ENCODE results near the gene CFAP141. TPM values are rescaled to one million over a fixed set of nuclear protein-coding genes. Genes with fewer than 3 reads are reported as not detected.

CFAP141 gene
- polyA plus RNA-seq, 1 donor from 2014 or later = not detected

DNA sequence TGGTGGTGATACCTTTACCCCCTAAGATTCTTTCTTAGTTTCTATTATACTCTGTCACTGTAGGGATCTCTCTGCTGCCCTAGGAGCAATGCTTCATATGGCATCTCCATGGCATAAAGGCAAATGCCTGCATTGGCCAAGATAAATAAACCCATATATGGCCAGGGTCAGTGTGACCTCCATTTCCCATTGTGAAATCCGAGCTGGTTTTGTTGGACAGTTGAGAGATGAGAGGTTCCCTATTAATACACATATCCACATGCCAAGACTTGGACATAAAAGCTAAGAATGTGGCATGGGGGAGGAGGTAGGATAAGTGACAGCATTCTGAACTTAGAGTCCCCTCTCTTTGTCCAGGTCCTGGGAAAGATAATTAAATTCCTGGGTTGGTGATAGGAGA is 15.6 kb downstream of the CFAP141 start:
- Mint-ChIP-seq H3K9me3 (no peaks in the 10 kb centered on the region), H3K27me3 (peaks cover 14% of the 10 kb centered on the region), H3K4me3 (no peak overlapping the region), H3K36me3 (no peaks in the 10 kb centered on the region), H3K27ac (no peak overlapping the region), H3K4me1 (peaks cover 0 to 2% (median 0%) of the 10 kb centered on the region in 3 donors)

GRCh38 chr1:154186852-154187501 is 19.2 kb downstream of the CFAP141 start:
- peaks cover 5% of the 10 kb centered on the region for H3K27me3 Mint-ChIP-seq
- H3K9me3 Mint-ChIP-seq = no peaks in the 10 kb centered on the region
- H3K27ac Mint-ChIP-seq = peak overlapping the region in 1 of 3 donors; percentile 41
- peak overlapping the region in 1 of 4 donors; percentile 45 for H3K4me3 Mint-ChIP-seq
- peaks cover 2 to 6% (median 3%) of the 10 kb centered on the region in 3 donors for H3K4me1 Mint-ChIP-seq
- H3K36me3 Mint-ChIP-seq = no peaks in the 10 kb centered on the region

GRCh38 chr1:154186177-154186576 is 20.0 kb downstream of the CFAP141 start:
- H3K9me3 Mint-ChIP-seq = no peaks in the 10 kb centered on the region
- no peaks in the 10 kb centered on the region for H3K36me3 Mint-ChIP-seq
- H3K4me1 Mint-ChIP-seq = peaks cover 8 to 12% (median 9%) of the 10 kb centered on the region in 3 donors
- peak overlapping the region in 1 of 4 donors; percentile 45 for H3K4me3 Mint-ChIP-seq
- H3K27me3 Mint-ChIP-seq = peaks cover 3% of the 10 kb centered on the region
- peak overlapping the region in 1 of 3 donors; percentile 41 for H3K27ac Mint-ChIP-seq

DNA sequence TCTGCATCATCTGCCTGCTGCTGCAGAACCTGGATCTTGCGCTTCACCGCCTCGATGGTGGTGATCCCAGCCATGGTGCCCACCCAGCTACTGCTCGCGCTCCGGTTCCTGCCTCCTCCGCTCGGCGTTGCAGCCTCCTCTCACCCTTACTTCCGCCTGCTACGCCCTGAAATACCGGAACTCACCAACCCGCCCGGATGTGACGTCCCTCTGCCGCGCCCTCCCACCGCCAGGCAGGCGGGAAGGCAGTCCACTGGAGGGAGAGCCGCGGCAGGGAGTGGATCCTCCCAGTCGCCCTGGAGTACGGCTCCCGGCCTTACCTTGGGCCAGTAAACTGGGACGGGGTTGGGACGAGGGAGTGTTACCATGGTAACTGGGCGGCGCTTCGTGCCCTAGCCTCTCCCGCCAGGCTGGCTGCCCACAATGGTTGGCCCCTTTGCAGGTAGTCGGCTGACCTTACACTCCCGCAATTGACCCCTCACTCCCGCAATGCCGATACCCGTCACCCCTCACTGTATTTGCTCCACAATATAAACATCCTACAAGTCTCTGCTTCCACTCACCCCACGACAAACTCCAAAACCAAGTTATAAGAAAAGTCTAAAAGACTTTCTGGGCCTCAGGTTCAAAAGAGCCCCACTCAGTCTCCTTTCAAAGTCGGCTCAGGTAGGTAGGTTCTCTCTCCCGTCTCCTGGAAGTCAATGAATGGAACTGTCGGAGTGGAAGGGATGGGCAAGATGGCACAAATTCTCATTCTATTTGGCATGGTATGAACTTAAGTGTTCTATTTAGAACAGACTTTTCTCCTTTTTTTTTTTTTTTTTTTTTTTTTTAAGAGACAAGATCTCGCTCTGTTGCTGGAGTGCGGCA is 22.9 kb downstream of the CFAP141 start:
- peaks cover 29 to 38% (median 32%) of the 10 kb centered on the region in 3 donors for H3K4me1 Mint-ChIP-seq
- no peaks in the 10 kb centered on the region for H3K9me3 Mint-ChIP-seq
- peak overlapping the region; percentile 92 to 100 (median 100) for H3K4me3 Mint-ChIP-seq
- peak overlapping the region; percentile 93 to 98 (median 98) for H3K27ac Mint-ChIP-seq
- no peaks in the 10 kb centered on the region for H3K36me3 Mint-ChIP-seq
- peaks cover 3% of the 10 kb centered on the region for H3K27me3 Mint-ChIP-seq

- H3K36me3 Mint-ChIP-seq = no peaks in the 10 kb centered on the region
- no peaks in the 10 kb centered on the region for H3K27me3 Mint-ChIP-seq
- peak overlapping the region; percentile 93 to 98 (median 98) for H3K27ac Mint-ChIP-seq
- peaks cover 37 to 46% (median 39%) of the 10 kb centered on the region in 3 donors for H3K4me1 Mint-ChIP-seq
- H3K9me3 Mint-ChIP-seq = no peaks in the 10 kb centered on the region
- H3K4me3 Mint-ChIP-seq = peak overlapping the region; percentile 92 to 100 (median 100)
Measured at GRCh38 chr1:154182344-154183045, 23.6 kb downstream of the CFAP141 start.

- peaks cover 43 to 52% (median 45%) of the 10 kb centered on the region in 3 donors for H3K4me1 Mint-ChIP-seq
- H3K36me3 Mint-ChIP-seq = no peaks in the 10 kb centered on the region
- H3K27me3 Mint-ChIP-seq = no peaks in the 10 kb centered on the region
- no peaks in the 10 kb centered on the region for H3K9me3 Mint-ChIP-seq
- peak overlapping the region; percentile 92 to 100 (median 100) for H3K4me3 Mint-ChIP-seq
- H3K27ac Mint-ChIP-seq = peak overlapping the region; percentile 93 to 98 (median 98)
Measured at GRCh38 chr1:154181944-154182343, 24.2 kb downstream of the CFAP141 start.

GRCh38 chr1:154179946-154180687 is 26.0 kb downstream of the CFAP141 start:
- Mint-ChIP-seq H3K4me1 (peaks cover 52 to 59% (median 52%) of the 10 kb centered on the region in 3 donors), H3K27me3 (no peaks in the 10 kb centered on the region), H3K9me3 (no peaks in the 10 kb centered on the region), H3K36me3 (peaks cover 2% of the 10 kb centered on the region), H3K27ac (peak overlapping the region; percentile 93 to 99 (median 94)), H3K4me3 (peak overlapping the region; percentile 92 to 100 (median 100))

DNA sequence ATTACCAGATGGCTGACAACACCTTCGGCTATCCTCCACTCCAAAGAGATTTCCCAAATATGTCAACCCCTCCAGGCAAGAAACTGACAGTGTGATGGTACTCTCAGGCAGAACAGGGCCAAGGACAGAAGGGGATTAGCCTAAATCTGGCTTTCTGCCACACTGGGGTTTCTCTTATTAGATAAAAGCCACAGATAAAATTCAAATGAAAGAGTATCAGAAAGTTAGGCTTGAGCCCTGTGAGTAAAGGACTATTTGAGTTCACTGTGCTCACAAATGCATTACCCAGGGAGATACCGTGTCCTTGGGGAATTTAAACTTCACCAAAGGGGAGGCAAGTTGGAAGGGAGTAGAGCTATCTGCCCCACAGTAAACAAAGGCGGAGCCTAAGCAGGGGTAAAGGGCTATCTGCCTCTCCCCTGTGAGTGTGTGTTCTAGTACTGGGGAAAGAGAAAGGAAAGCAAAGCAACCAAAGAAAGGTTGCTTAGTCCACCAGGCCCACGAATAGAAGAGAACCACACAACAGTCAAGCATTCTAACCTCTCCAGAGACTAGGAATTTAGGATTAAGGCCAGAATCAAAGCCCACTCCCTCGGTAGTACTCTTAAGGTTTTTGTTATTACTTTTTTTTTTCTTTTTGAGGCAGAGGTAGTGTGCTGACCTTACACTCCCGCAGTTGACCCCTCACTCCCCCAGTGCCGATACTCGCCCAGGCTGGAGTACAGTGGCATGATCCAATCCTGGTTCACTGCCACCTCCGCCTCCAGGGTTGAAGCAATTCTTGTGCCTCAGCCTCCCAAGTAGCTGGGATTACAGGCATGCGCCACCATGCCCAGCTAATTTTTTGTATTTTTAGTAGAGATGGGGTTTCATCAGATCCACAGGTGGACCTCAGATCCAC is 27.0 kb downstream of the CFAP141 start:
- no peaks in the 10 kb centered on the region for H3K9me3 Mint-ChIP-seq
- peak overlapping the region; percentile 93 to 99 (median 94) for H3K27ac Mint-ChIP-seq
- H3K4me1 Mint-ChIP-seq = peaks cover 52 to 62% (median 57%) of the 10 kb centered on the region in 3 donors
- H3K36me3 Mint-ChIP-seq = peaks cover 2% of the 10 kb centered on the region
- peak overlapping the region in 3 of 4 donors; percentile 92 to 100 (median 100) for H3K4me3 Mint-ChIP-seq
- no peaks in the 10 kb centered on the region for H3K27me3 Mint-ChIP-seq

GRCh38 chr1:154178013-154178412 is 28.1 kb downstream of the CFAP141 start:
- H3K27ac Mint-ChIP-seq = peak overlapping the region in 2 of 3 donors; percentile 65 to 99
- no peaks in the 10 kb centered on the region for H3K27me3 Mint-ChIP-seq
- no peaks in the 10 kb centered on the region for H3K9me3 Mint-ChIP-seq
- H3K4me1 Mint-ChIP-seq = peaks cover 52 to 60% (median 56%) of the 10 kb centered on the region in 3 donors
- H3K36me3 Mint-ChIP-seq = peaks cover 2% of the 10 kb centered on the region
- peak overlapping the region; percentile 9 to 78 (median 61) for H3K4me3 Mint-ChIP-seq

GRCh38 chr1:154176337-154176736 is 29.8 kb downstream of the CFAP141 start:
- Mint-ChIP-seq H3K27me3 (no peaks in the 10 kb centered on the region), H3K36me3 (peaks cover 2% of the 10 kb centered on the region), H3K9me3 (no peaks in the 10 kb centered on the region), H3K4me3 (peak overlapping the region in 3 of 4 donors; percentile 0 to 66 (median 18)), H3K4me1 (peaks cover 53 to 55% (median 54%) of the 10 kb centered on the region in 3 donors), H3K27ac (peak overlapping the region in 2 of 3 donors; percentile 25 to 53)

DNA sequence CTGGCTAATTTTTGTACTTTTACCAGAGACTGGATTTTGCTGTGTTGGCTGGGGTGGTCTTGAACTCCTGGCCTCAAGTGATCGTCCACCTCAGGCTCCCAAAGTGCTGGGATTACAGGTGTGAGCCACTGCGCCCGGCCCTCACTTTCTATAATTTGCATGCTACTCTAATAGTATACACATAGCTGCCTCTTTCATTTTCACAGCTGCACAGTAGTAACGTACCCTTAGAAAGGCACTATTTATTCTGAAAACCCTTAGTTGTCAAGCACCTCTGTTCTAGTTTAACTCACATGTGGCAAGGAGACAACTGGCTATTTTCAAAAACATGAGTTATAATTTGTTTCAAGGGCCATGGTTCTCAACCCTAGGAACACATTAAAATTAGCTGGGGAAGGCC is 31.5 kb downstream of the CFAP141 start:
- Mint-ChIP-seq H3K4me1 (peaks cover 36 to 43% (median 39%) of the 10 kb centered on the region in 3 donors), H3K9me3 (no peaks in the 10 kb centered on the region), H3K36me3 (peaks cover 2% of the 10 kb centered on the region), H3K27me3 (no peaks in the 10 kb centered on the region), H3K27ac (peak overlapping the region in 2 of 3 donors; percentile 25 to 69), H3K4me3 (peak overlapping the region in 1 of 4 donors; percentile 76)

GRCh38 chr1:154171880-154172279 is 34.3 kb downstream of the CFAP141 start:
- peaks cover 2% of the 10 kb centered on the region for H3K36me3 Mint-ChIP-seq
- peak overlapping the region in 1 of 3 donors; percentile 78 for H3K27ac Mint-ChIP-seq
- H3K9me3 Mint-ChIP-seq = no peaks in the 10 kb centered on the region
- H3K4me3 Mint-ChIP-seq = no peak overlapping the region
- no peaks in the 10 kb centered on the region for H3K27me3 Mint-ChIP-seq
- peaks cover 13 to 19% (median 14%) of the 10 kb centered on the region in 3 donors for H3K4me1 Mint-ChIP-seq

DNA sequence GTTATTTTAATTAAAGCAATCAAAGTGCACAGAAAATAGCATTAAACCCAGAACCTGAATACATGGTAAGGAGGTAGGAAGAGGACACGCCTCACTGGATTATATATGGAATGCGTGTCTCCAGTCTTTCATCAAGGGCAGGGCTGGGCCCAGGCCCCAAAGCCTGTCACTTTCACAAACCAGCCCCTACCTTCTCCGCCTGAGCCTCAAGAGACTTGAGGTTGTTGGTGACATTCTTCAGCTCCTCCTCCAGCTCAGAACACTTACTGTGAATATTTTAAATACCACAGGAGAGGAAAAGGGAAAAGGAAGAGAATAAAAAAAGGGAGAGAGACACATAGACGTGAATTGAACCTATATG is 34.9 kb downstream of the CFAP141 start:
- Mint-ChIP-seq H3K36me3 (no peaks in the 10 kb centered on the region), H3K27ac (peak overlapping the region in 1 of 3 donors; percentile 78), H3K9me3 (no peaks in the 10 kb centered on the region), H3K4me1 (peaks cover 10 to 16% (median 11%) of the 10 kb centered on the region in 3 donors), H3K4me3 (no peak overlapping the region), H3K27me3 (no peaks in the 10 kb centered on the region)
